NCI-H1048 (cell line): ENCODE data around the gene SEC24D.
"Not testable (repeated sequence)": the region's sequence is repeated elsewhere in the genome, so short reads cannot be mapped to it uniquely, and the experiment has no call there.

Experiments used
- DNase-seq: peaks from one replicate; lab custom pipeline; 2025; lab: John Stamatoyannopoulos, UW

Gene SEC24D

GRCh38 chr4:118807659-118808058, 28.3 kb downstream of the SEC24D start:
- DNase-seq, result no peak

GRCh38 chr4:118803253-118803652, 32.7 kb downstream of the SEC24D start:
- DNase-seq, result no peak

- no peak for DNase-seq
Measured at GRCh38 chr4:118801895-118802575, 33.9 kb downstream of the SEC24D start.

- no peak for DNase-seq
Measured at GRCh38 chr4:118799231-118799942, 36.5 kb downstream of the SEC24D start.

- no peak for DNase-seq
Measured at GRCh38 chr4:118798658-118799057, 37.3 kb downstream of the SEC24D start.

GRCh38 chr4:118797558-118798142, 38.3 kb downstream of the SEC24D start:
- DNase-seq, result no peak

- DNase-seq, result not testable (repeated sequence)
Measured at GRCh38 chr4:118791690-118792446, 44.1 kb downstream of the SEC24D start.

- no peak for DNase-seq
Measured at GRCh38 chr4:118790544-118790943, 45.4 kb downstream of the SEC24D start.

- no peak for DNase-seq
Measured at GRCh38 chr4:118788911-118789310, 47.0 kb downstream of the SEC24D start.

- DNase-seq, result no peak
Measured at GRCh38 chr4:118787844-118788380, 48.0 kb downstream of the SEC24D start.

GRCh38 chr4:118784776-118785175, 51.1 kb downstream of the SEC24D start:
- no peak for DNase-seq

- DNase-seq, result no peak
Measured at GRCh38 chr4:118783887-118784286, 52.0 kb downstream of the SEC24D start.

GRCh38 chr4:118782886-118783285, 53.0 kb downstream of the SEC24D start:
- DNase-seq, result not testable (repeated sequence)

GRCh38 chr4:118777649-118778048, 58.3 kb downstream of the SEC24D start:
- not testable (repeated sequence) for DNase-seq

GRCh38 chr4:118776955-118777640, 58.8 kb downstream of the SEC24D start:
- not testable (repeated sequence) for DNase-seq

GRCh38 chr4:118776157-118776954, 59.6 kb downstream of the SEC24D start:
- DNase-seq, result no peak

GRCh38 chr4:118775405-118775804, 60.5 kb downstream of the SEC24D start:
- DNase-seq, result no peak

- DNase-seq, result no peak
Measured at GRCh38 chr4:118774989-118775388, 60.9 kb downstream of the SEC24D start.

- no peak for DNase-seq
Measured at GRCh38 chr4:118774321-118774720, 61.6 kb downstream of the SEC24D start.

GRCh38 chr4:118773429-118773792, 62.5 kb downstream of the SEC24D start:
- no peak for DNase-seq
